ENCODE data around the gene OR51V1.
A peak's percentile ranks its signal among the peaks of the same experiment; 100 is the strongest.
"Not testable (repeated sequence)": the region's sequence is repeated elsewhere in the genome, so short reads cannot be mapped to it uniquely, and the experiment has no call there.

The OR51V1 gene, protein sequence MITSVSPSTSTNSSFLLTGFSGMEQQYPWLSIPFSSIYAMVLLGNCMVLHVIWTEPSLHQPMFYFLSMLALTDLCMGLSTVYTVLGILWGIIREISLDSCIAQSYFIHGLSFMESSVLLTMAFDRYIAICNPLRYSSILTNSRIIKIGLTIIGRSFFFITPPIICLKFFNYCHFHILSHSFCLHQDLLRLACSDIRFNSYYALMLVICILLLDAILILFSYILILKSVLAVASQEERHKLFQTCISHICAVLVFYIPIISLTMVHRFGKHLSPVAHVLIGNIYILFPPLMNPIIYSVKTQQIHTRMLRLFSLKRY

DNA sequence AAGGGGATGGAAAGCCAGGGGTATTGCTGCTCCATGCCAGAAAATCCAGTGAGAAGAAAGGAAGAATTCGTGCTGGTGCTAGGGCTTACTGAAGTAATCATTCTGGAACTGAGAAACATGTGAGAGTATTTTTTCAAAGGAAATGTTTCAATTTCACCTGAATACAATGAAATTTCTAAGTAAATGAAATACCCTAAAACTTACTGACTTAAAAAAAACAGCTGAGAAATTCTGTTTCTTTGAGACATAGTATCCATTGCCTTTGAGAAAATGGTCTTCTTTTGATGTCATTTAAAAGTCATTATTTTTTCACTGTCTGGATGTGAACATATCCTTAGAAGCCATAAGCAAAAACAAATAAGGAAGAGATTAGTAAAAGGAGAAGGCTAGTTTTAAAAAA, at the start of gene OR51V1:
TSS of gene OR51V1 (minus strand) at position 101 of the 400 bp plus-strand sequence. CDS start at position 101, 0 bp downstream.
- no peak for DNase-seq (ENCODE audit: low read depth)

DNA sequence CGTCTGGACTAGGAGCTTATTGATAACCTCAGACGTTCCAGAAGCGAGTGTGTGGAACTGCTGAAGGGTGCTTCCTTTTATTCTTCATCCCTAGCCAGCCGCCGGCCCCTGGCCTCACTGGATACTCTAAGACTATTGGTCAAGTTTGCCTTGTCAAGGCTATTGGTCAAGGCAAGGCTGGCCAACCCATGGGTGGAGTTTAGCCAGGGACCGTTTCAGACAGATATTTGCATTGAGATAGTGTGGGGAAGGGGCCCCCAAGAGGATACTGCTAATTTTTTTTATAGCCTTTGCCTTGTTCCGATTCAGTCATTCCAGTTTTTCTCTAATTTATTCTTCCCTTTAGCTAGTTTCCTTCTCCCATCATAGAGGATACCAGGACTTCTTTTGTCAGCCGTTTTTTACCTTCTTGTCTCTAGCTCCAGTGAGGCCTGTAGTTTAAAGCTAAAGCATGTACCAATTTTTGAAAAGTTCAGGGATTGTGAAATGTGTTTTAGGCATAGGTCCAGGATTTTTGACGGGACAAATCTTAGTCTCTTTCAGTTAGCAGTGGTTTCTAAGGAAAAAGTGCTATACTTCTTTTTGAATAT, 49.4 kb upstream of the OR51V1 start, which contains the start of gene HBG1:
TSS of gene HBG1 (minus strand) at position 51 of the 590 bp plus-strand sequence. CDS start 53 bp downstream, outside the sequence.
- DNase-seq (ENCODE audit: low read depth) = not testable (repeated sequence)

DNA sequence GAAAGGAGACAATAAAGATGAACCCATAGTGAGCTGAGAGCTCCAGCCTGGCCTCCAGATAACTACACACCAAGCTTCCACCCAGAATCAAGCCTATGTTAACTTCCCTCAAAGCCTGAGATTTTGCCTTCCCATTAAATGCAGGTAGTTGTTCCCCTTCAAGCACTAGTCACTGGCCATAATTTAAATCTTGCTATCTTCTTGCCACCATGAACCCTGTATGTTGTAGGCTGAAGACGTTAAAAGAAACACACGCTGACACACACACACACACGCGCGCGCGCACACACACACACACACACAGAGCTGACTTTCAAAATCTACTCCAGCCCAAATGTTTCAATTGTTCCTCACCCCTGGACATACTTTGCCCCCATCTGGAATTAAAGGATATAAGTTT, 48.0 kb upstream of the OR51V1 start:
- DNase-seq (ENCODE audit: low read depth) = not testable (repeated sequence)

DNA sequence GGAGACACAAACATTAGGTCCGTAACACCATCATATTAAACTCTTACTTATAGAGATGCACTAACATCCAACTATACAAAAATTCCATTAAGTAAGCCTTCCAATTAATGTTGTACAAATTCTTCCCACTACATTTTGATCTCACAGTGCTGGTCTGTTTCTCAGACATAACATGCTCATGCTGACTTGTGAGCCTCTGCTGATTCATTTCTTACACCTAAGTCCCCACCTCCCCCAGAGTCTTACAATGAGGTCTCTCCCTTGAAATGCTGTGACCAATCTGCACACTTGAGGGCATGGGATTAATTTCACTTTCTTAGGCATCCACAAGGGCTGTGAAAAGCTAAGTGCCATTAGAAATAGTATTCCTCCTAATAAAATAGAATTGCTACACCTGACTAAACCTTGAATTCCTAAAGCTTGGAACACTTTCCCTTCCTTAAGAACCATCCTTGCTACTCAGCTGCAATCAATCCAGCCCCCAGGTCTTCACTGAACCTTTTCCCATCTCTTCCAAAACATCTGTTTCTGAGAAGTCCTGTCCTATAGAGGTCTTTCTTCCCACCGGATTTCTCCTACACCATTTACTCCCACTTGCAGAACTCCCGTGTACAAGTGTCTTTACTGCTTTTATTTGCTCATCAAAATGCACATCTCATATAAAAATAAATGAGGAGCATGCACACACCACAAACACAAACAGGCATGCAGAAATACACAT, 47.1 kb upstream of the OR51V1 start:
- DNase-seq (ENCODE audit: low read depth) = no peak

DNA sequence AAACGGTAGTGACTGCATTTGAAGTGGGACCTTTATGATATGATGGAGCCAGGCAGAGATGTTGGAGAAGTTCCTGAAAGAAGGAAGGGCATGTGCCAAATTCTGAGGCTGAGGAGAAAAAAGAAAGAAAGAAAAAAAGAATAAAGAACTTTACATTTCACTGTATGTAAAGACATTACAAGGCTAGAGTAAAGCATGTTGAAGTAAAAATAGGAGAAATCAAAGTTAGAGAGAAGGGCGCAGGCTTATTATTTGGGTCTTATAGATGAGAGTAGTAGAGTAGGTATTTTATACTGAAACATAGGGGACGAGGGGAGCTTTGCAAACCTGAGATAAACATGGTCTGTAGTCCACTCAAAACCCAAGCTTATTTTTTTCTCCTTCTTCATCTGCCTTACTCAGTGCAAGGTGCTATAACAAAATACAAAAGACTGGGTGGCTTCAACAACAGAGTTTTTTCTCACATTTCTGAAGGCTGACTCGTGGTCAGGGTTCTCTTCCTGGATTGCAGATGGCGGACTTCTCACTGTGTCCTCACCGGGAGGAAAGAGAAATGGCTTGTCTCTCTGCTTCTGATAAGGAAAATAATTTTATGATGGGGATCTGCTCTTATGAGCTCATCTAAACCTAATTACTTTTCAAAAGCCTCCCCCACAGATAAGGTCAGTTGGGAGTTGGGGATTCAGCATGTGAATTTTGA, 46.4 kb upstream of the OR51V1 start:
- no peak for DNase-seq (ENCODE audit: low read depth)

DNA sequence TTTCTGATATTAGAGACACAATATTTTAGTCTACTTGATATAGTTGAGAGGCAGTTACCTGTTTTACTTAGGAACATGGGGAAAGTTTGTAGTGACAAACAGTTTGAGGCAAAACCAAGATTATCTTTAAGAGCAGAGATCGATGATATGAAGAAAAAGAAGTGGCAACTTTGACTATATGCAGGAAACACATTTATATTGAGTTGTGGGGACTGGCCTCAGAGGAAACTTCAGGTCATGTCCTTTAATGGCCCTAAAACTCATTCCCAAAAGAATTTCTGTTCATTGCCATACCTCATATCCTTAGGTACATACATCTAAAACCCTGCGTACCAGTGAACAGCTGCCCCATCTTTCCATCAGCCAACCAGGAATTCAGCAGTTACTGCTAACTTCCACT, 44.7 kb upstream of the OR51V1 start:
- DNase-seq (ENCODE audit: low read depth) = no peak

DNA sequence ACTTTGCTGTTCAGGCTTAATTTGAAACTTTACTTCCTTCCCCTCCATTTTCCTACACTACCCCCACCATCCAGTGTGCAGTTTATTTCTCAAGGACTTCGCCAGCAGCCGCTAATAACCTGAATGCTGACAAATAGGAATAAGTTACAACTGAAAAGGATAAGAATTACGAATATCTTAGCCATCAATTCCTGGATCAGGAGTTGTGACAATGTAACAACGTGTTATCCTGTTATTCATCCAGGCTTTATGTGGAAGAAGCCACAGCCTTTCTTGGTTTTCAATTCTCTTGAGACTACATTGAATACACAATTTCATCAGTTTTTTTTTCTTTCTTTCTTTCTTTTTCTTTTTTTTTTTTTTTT, 43.3 kb upstream of the OR51V1 start:
- no peak for DNase-seq (ENCODE audit: low read depth)

DNA sequence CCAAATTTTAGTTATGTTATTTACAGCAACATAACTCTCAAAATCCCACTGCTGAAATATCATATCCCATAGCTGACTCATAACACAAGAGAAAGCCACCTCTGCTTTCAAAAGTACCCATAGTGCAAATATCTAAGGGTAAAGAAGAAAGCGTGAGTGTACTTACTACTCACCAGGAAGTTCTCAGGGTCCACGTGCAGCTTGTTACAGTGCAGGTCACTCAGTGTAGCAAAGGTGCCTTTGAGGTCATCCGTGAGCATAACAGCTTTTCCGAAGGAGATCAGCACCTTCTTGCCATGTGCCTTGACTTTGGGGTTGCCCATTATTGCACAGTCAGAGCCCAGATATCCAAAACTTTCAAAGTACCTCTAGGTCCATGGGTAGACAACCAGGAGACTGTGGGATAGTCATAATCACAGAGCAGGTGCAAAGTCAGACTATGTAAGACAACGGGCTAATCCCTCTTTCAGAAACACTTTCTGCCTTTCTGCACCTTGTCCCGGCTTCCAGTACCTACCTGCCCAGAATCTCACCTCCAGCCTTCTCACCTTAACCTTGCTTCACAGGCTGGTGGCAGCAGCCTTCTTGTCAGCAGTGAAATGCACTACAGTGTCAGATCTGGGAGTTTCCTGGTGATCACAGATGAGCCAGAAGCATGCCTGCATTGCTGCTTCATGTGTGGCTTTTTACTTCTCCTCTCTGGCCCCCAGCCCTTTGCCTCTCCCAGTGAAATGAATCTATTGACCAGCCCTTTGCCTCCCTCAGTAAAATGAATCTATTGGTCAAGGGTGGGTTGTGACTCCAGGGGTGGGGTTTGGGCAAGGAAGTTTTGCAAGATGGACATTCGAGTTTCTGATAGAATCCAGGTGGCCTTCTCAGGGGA, 42.7 kb upstream of the OR51V1 start:
- no peak for DNase-seq (ENCODE audit: low read depth)

DNA sequence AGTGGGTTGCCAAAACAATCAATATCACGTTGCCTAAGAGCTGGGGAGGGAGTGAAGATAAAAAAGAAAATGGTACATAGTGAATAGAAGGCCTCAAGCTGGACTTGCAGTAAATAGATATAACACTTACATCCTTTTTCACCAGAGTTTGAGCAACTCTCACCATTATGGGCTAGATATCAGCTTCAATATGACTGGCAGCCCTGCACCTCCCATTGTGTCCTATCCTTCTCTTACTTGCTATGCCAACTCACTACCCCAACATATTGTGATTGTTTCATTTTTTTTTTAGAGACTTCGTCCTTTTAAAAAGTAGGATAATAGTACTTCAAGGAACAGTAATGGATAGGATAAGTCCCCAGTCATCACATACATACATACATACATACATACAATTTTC, 41.7 kb upstream of the OR51V1 start:
- DNase-seq (ENCODE audit: low read depth) = no peak

DNA sequence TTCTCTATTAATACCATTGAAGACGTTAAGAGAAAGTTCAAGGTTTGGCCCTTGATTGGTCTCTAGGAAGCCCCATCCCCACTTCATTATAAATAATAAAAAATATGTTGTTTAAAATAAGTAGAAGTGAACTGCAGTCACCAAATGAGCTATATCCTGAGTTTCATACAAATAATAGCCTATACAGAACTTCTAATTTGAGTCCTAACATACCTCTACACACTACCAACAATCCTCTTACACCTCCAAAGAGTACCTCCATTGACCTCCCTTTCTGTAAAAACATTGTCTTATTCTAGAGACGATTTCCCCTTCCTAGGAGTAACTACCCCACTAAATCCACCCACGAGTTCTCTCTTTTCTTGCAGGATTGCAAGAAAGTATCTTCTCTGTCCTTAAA, 41.0 kb upstream of the OR51V1 start:
- DNase-seq (ENCODE audit: low read depth) = no peak

DNA sequence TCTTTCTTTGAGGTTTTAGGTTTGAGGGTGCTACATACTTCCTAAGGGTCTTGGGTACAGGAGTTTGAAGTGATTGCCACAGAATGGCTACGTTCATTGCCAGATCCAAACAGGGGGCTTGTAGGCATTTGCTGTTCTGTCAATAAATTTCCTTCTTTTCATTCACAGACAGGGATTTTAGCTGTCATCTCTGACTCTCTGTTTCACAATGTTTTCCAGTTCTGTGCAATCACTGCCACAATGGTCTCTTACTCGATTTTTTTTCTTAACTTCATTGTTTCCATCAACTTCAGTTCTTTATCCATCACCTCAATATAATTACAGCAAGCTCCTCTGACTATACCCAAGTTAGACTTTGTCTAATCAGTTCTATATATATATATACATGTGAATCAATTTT, 40.0 kb upstream of the OR51V1 start:
- no peak for DNase-seq (ENCODE audit: low read depth)

DNA sequence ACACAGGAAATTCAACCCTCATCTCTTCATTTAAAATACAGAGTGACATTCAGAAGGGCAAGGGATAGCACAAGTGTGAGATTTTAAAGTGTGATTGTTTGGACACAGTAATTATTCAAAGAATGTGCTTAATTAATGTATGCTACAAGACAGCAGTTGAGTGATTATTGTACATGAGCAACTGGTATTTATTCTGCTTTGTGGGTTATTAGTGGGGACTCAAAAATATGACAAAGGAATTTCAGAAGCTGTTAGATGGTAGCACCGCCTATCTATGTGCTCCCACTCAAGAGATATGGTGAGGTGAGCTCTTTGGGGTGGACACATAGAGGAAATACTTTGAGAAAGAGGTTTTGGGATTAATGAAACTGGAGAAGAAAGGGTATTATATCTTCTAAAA, 39.6 kb upstream of the OR51V1 start:
- DNase-seq (ENCODE audit: low read depth) = no peak

DNA sequence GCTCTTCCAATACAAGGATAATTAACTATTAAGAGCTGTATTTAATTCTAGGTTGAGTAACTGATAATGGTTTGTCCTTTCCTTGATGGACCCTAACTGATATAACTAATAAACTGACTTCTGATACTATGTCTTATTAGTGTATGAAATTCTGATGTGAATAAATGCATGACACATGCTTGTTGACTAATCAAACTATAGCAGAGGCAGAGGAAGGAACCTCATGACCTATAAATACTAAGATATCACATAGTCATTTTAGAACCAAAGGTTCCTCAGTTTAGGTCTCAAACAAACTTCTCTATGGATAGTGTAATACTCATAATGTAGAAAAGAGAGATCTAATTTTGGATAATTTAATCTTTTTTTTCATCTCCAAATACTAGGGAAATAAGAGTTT, 38.6 kb upstream of the OR51V1 start:
- DNase-seq (ENCODE audit: low read depth) = peak; percentile 2

DNA sequence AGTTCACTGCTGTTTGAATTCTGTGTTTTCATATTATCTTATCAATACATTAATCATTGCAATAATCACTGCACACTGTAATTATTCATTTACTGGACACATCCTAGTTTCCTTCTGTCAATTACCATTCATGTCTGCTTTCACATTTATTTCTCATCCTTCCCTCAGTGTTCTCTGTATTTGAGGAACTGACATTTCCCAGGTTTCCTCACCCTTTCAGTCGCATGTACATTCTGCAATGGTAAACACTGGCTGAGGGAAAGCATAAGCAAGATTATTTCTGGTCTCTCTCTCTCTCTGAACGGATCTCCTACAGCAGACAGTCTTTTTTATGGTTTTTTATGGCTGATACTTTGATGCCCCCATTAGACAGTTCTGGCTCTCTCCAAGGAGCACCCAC, 38.0 kb upstream of the OR51V1 start:
- no peak for DNase-seq (ENCODE audit: low read depth)

DNA sequence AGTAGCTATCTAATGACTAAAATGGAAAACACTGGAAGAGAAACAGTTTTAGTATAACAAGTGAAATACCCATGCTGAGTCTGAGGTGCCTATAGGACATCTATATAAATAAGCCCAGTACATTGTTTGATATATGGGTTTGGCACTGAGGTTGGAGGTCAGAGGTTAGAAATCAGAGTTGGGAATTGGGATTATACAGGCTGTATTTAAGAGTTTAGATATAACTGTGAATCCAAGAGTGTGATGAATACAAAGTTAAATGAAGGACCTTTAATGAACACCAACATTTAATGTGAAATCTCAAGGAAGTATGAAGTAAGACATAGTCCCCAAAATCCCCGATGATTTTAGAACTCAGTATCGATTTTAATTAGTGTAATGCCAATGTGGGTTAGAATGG, 36.9 kb upstream of the OR51V1 start:
- DNase-seq (ENCODE audit: low read depth) = no peak

DNA sequence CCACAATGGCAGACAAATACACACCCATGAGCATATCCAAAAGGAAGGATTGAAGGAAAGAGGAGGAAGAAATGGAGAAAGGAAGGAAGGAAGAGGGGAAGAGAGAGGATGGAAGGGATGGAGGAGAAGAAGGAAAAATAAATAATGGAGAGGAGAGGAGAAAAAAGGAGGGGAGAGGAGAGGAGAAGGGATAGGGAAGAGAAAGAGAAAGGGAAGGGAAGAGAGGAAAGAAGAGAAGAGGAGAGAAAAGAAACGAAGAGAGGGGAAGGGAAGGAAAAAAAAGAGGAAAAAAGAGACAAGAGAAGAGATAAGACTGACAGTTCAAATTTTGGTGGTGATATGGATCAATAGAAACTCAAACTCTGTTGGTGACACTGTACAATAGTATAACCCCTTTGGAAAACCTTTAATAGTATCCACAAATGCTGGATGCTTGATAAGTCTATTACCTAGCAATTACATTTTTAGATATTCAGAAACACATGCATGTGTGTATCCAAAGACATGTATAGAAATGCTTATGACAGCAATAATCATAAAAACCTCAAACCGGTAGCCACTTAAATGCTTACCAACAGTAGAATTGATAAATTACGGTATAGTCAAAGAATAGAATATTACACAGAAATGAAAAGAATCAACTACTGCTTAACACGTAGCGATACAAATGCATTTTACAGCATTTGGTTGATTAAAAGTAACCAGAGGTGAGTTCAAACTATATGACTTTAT, 35.0 kb upstream of the OR51V1 start:
- DNase-seq (ENCODE audit: low read depth) = no peak

DNA sequence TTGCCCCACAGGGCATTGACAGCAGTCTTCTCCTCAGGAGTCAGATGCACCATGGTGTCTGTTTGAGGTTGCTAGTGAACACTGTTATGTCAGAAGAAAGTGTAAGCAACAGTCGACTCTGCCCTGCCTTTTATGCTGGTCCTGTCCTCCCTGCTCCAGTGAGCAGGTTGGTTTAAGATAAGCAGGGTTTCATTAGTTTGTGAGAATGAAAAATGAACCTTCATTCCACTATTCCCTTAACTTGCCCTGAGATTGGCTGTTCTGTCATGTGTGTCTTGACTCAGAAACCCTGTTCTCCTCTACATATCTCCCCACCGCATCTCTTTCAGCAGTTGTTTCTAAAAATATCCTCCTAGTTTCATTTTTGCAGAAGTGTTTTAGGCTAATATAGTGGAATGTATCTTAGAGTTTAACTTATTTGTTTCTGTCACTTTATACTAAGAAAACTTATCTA, 33.9 kb upstream of the OR51V1 start, which contains the start of gene HBD:
TSS of gene HBD (minus strand) at position 103 of the 454 bp plus-strand sequence. CDS start at position 53, 50 bp downstream.
- no peak for DNase-seq (ENCODE audit: low read depth)

DNA sequence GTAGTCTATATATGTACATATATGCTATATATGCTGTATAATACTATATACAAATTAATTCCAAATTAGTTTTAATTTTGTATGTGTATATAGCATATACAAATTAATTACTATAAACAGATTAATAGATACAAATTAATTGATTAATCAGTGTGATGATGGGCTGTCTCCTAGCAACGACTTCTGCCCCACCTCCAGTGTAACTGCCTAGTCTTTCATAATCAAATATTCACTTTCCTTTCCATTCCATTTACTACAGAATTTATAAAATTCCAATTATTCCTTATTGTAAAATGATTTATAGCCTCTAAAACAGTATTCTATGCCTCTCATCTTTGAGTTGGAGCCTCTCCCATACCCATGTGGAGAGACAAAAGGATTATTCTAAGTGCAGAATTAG, 32.8 kb upstream of the OR51V1 start:
- DNase-seq (ENCODE audit: low read depth) = no peak

DNA sequence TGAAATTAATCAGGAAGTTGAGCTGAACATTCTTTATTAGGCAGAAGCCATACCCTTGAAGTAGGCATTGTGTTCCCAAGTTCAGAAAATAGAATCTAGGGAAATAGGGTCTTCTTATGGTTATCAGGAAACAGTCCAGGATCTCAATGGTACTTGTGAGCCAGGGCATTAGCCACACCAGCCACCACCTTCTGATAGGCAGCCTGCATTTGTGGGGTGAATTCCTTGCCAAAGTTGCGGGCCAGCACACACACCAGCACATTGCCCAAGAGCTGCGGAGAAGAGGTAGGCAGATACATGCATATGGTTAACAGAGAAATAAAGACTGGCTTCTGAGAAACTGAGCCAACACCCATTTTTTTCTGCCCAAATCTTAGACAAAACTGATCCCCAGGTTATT, 32.3 kb upstream of the OR51V1 start:
- DNase-seq (ENCODE audit: low read depth) = no peak

DNA sequence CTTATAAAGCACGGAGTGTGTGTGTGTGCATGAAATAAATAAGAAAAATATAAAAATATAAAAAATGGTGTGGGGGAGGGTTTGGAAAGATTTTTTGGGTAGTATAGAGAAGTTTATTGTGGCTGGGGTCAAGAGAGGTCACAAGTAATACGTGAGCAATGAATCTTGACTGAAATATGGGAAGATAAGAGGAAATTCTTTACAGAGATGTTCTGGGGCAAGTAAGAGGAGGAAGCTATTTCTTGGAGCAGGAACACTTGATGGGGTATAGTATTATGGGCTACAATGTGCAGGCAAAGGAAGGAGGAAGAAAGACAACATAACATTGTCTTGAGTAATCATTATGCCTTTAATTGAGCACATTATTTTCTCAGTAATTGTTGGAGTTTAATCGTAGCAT, 31.7 kb upstream of the OR51V1 start:
- no peak for DNase-seq (ENCODE audit: low read depth)

DNA sequence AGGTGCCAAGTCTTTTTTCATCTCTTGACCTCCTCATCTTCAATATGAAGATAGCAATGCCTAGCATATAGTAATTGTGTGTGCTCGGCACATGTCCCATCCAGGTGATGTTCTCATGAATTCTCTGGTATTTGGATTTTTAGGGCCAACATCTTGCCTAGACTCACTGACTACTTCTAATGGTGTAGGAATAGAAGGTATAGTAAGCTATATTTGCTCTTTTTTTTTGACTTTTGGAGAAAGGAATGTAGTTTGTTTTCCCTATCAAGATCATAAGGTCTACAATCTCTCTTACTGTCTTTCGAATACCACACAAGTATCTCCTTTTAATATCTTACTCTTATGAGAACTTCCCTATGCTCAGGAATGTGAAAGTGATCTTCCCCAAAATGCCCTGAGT, 30.6 kb upstream of the OR51V1 start:
- no peak for DNase-seq (ENCODE audit: low read depth)
